HepG2 (cell line): ENCODE data around the gene SMIM20. TPM values are rescaled to one million over a fixed set of nuclear protein-coding genes. Genes with fewer than 3 reads are reported as not detected.

Experiments
- BCL6 ChIP-seq: IDR thresholded peaks from 2 replicates; pipeline ENCODE4 v1.6.1; 2016; ENCODE audit warnings: missing genetic modification reagents, missing compliant biosample characterization
- GMEB1 ChIP-seq: sonication (generic); formaldehyde crosslinking; IDR thresholded peaks from 2 replicates; pipeline ENCODE4 v1.5.1; 2020; ENCODE audit warnings: missing genetic modification reagents, mild to moderate bottlenecking, borderline replicate concordance
- PRDM4 ChIP-seq: sonication (generic); formaldehyde crosslinking; IDR thresholded peaks from 2 replicates; pipeline ENCODE4 v1.9.0; 2021; ENCODE audit warnings: missing genetic modification reagents, borderline replicate concordance
- TBX2 ChIP-seq: sonication (generic); formaldehyde crosslinking; IDR thresholded peaks from 2 replicates; pipeline ENCODE4 v1.5.0; 2020; ENCODE audit warnings: missing genetic modification reagents, mild to moderate bottlenecking, borderline replicate concordance
- UBTF ChIP-seq: sonication (generic); formaldehyde crosslinking; IDR thresholded peaks from 2 replicates; pipeline ENCODE4 v1.4.0; 2020; ENCODE audit warnings: mild to moderate bottlenecking, missing genetic modification reagents
- ZFAT ChIP-seq: sonication (generic); formaldehyde crosslinking; conservative IDR thresholded peaks from 2 replicates; pipeline ENCODE4 v1.8.1; 2023; ENCODE audit warnings: missing genetic modification reagents, inconsistent platforms
- ZFP62 ChIP-seq: sonication (generic); formaldehyde crosslinking; IDR thresholded peaks from 2 replicates; pipeline ENCODE4 v1.4.0; 2020; ENCODE audit warnings: missing genetic modification reagents
- ZHX1 ChIP-seq: sonication (generic); formaldehyde crosslinking; IDR thresholded peaks from 2 replicates; pipeline ENCODE4 v1.8.1; 2022; ENCODE audit warnings: low read depth, mild to moderate bottlenecking, missing genetic modification reagents
- ZMYM4 ChIP-seq: sonication (generic); formaldehyde crosslinking; IDR thresholded peaks from 2 replicates; pipeline ENCODE4 v1.8.1; 2023; ENCODE audit warnings: mild to moderate bottlenecking, missing genetic modification reagents
- ZNF513 ChIP-seq: sonication (generic); formaldehyde crosslinking; conservative IDR thresholded peaks from 2 replicates; pipeline ENCODE4 v1.5.0; 2020; ENCODE audit warnings: missing genetic modification reagents
- ZNF737 ChIP-seq: sonication (generic); formaldehyde crosslinking; IDR thresholded peaks from 2 replicates; pipeline ENCODE4 v1.5.0; 2020; ENCODE audit warnings: missing genetic modification reagents, mild to moderate bottlenecking, borderline replicate concordance
- ZNF740 ChIP-seq: sonication (generic); formaldehyde crosslinking; IDR thresholded peaks from 2 replicates; pipeline ENCODE4 v1.4.0; 2020; ENCODE audit warnings: missing genetic modification reagents
- ZUFSP ChIP-seq: sonication (generic); formaldehyde crosslinking; IDR thresholded peaks from 2 replicates; pipeline ENCODE4 v1.9.0; 2021; ENCODE audit warnings: missing genetic modification reagents, mild to moderate bottlenecking, borderline replicate concordance
- polyA plus RNA-seq, 8 experiments: library from polyadenylated mRNA; depleted of rRNA in 3 of 8; stranded (reverse) in 7 of 8; unstranded in 1 of 8; fragments of >200 nt; fragmentation: Illumina TruSeq in 4 of 8; extraction: Trizol in 4 of 8; gene quantifications; 2 replicates each; pipeline versions ENCODE4 v1.2.1 to v1.2.3, GENCODE V29; 2011 to 2016; ENCODE audit warnings: low read depth in 4 of 8, missing spikeins in 1 of 8, mixed read lengths in 1 of 8; ENCODE audit not compliant: insufficient read depth in 1 of 8
- total RNA-seq, 5 experiments: library from RNA; depleted of rRNA; stranded (reverse); fragments of >200 nt; fragmentation: Illumina TruSeq; extraction: Trizol; gene quantifications; 2 replicates each; pipeline ENCODE4 v1.2.3, GENCODE V29; 2016; ENCODE audit warnings: low read depth in 1 of 5

Gene SMIM20
- total and polyA plus RNA-seq, 2 of the 13 experiments (the other 11 are each of a cell fraction or from before 2014, with no cell fraction given): 26.3 to 30.2 TPM

- TF ChIP-seq PRDM4 (CRISPR knock-in tag) (no peak), UBTF (no peak), ZMYM4 (CRISPR knock-in tag) (no peak), ZFAT (CRISPR knock-in tag) (no peak), ZNF513 (no peak), GMEB1 (CRISPR knock-in tag) (no peak), ZUFSP (no peak), ZNF737 (CRISPR knock-in tag) (no peak), ZHX1 (no peak), ZFP62 (no peak), ZNF740 (no peak), TBX2 (CRISPR knock-in tag) (peak; percentile 73), BCL6 (CRISPR knock-in tag) (peak; percentile 59; the same call in 1 of the 2 replicates)
These were observed 5.7 kb downstream of the SMIM20 start (continued) for GRCh38 chr4:25919676-25920075.
